Stimulated activated CD8-positive, alpha-beta memory T cell treated with anti-CD3 and anti-CD28 coated beads, Interleukin-4, amount 100 ng/mL, for 24 hours (primary cell): ENCODE measurements around the gene FHOD3.
"Not testable (repeated sequence)": the region's sequence is repeated elsewhere in the genome, so short reads cannot be mapped to it uniquely, and the experiment has no call there.

ENCODE experiments used
- DNase-seq: peaks from one replicate; pipeline ENCODE4 v3.0.0-alpha.2; 2020; ENCODE audit warnings: low read depth

Gene FHOD3

GRCh38 chr18:36786686-36787085 is 489.2 kb downstream of the FHOD3 start:
- DNase-seq = no peak

GRCh38 chr18:36792634-36793283 is 495.2 kb downstream of the FHOD3 start:
- DNase-seq = no peak

- no peak for DNase-seq
Observed at GRCh38 chr18:36798738-36799473, 501.4 kb downstream of the FHOD3 start.

- DNase-seq = no peak
Observed at GRCh38 chr18:36805105-36805504, 507.6 kb downstream of the FHOD3 start.

GRCh38 chr18:36808681-36809080 is 511.2 kb downstream of the FHOD3 start:
- no peak for DNase-seq

- no peak for DNase-seq
Observed at GRCh38 chr18:36809590-36810381, 512.3 kb downstream of the FHOD3 start.

- no peak for DNase-seq
Observed at GRCh38 chr18:36811430-36811829, 513.9 kb downstream of the FHOD3 start.

GRCh38 chr18:36811955-36812354 is 514.4 kb downstream of the FHOD3 start:
- DNase-seq = no peak

GRCh38 chr18:36812678-36813077 is 515.2 kb downstream of the FHOD3 start:
- no peak for DNase-seq

GRCh38 chr18:36813101-36813775 is 515.7 kb downstream of the FHOD3 start:
- DNase-seq = no peak

GRCh38 chr18:36813824-36814223 is 516.3 kb downstream of the FHOD3 start:
- no peak for DNase-seq

GRCh38 chr18:36814994-36815393 is 517.5 kb downstream of the FHOD3 start:
- no peak for DNase-seq

GRCh38 chr18:36816096-36816495 is 518.6 kb downstream of the FHOD3 start:
- not testable (repeated sequence) for DNase-seq

GRCh38 chr18:36817039-36817438 is 519.5 kb downstream of the FHOD3 start:
- no peak for DNase-seq

GRCh38 chr18:36818652-36819051 is 521.1 kb downstream of the FHOD3 start:
- no peak for DNase-seq

- no peak for DNase-seq
Observed at GRCh38 chr18:36819621-36820020, 522.1 kb downstream of the FHOD3 start.

GRCh38 chr18:36821681-36822080 is 524.2 kb downstream of the FHOD3 start:
- DNase-seq = no peak

GRCh38 chr18:36825526-36825925 is 528.0 kb downstream of the FHOD3 start:
- DNase-seq = no peak

GRCh38 chr18:36826556-36826955 is 529.0 kb downstream of the FHOD3 start:
- no peak for DNase-seq

GRCh38 chr18:36828157-36828629 is 530.7 kb downstream of the FHOD3 start:
- no peak for DNase-seq

GRCh38 chr18:36828630-36829361 is 531.3 kb downstream of the FHOD3 start, which contains the start of the genes KIAA1328 and TPGS2:
KIAA1328 (plus strand) TSS chr18:36829127; CDS start chr18:36829139, 12 bp downstream.
TPGS2 (minus strand) TSS chr18:36829002; CDS start chr18:36828767, 235 bp downstream.
- DNase-seq = peak; percentile 79
